Progenitor cell of endocrine pancreas (in vitro differentiated cells): ENCODE results near the gene CHTF18. TPM values are rescaled to one million over a fixed set of nuclear protein-coding genes. Genes with fewer than 3 reads are reported as not detected.
"Not testable (repeated sequence)": the region's sequence is repeated elsewhere in the genome, so short reads cannot be mapped to it uniquely, and the experiment has no call there.

Experiments
- DNase-seq: peaks from one replicate; pipeline ENCODE4 v3.0.0; 2021; ENCODE audit warnings: low spot score; ENCODE audit not compliant: unreplicated experiment
- H3K27ac Mint-ChIP-seq: 2 replicates; pipeline ENCODE4 v1.8.0; 2021; ENCODE audit warnings: mild to moderate bottlenecking, moderate library complexity, mixed read lengths
- H3K27me3 Mint-ChIP-seq: 2 replicates; pipeline ENCODE4 v1.8.0; 2021; ENCODE audit warnings: mixed read lengths
- H3K36me3 Mint-ChIP-seq: 2 replicates; pipeline ENCODE4 v1.8.0; 2022; ENCODE audit warnings: mixed read lengths; ENCODE audit not compliant: insufficient read depth
- H3K4me1 Mint-ChIP-seq: 2 replicates; pipeline ENCODE4 v1.8.0; 2021; ENCODE audit warnings: low read depth, mixed read lengths
- H3K4me3 Mint-ChIP-seq: 2 replicates; pipeline ENCODE4 v1.8.0; 2021; ENCODE audit warnings: low read depth, mild to moderate bottlenecking, moderate library complexity, mixed read lengths
- H3K9me3 Mint-ChIP-seq: 2 replicates; pipeline ENCODE4 v1.8.0; 2021; ENCODE audit warnings: low read depth, mixed read lengths
- total RNA-seq: library from RNA; stranded (reverse); gene quantifications from 2 replicates; pipeline ENCODE4 v1.2.1, GENCODE V29; 2021
- TF ChIP-seq, protein P1 (sequence below): fragments of 200-600 bp; sonication (generic); IDR thresholded peaks from one replicate; pipeline ENCODE4 v1.5.0; 2021; ENCODE audit warnings: antibody characterized with exemption, mild to moderate bottlenecking; ENCODE audit not compliant: unreplicated experiment

The CHTF18 gene
- total RNA-seq, 1 donor from 2014 or later: 99.3 TPM

GRCh38 chr16:741986-742629 lies 46.3 kb upstream of the CHTF18 start:
- Mint-ChIP-seq H3K4me1 (peaks cover 3% of the 10 kb centered on the region), H3K27me3 (no peaks in the 10 kb centered on the region), H3K36me3 (peaks cover 2% of the 10 kb centered on the region), H3K4me3 (peak overlapping the region; percentile 80), H3K27ac (no peak overlapping the region), H3K9me3 (no peaks in the 10 kb centered on the region)
- TF ChIP-seq, protein P1, sequence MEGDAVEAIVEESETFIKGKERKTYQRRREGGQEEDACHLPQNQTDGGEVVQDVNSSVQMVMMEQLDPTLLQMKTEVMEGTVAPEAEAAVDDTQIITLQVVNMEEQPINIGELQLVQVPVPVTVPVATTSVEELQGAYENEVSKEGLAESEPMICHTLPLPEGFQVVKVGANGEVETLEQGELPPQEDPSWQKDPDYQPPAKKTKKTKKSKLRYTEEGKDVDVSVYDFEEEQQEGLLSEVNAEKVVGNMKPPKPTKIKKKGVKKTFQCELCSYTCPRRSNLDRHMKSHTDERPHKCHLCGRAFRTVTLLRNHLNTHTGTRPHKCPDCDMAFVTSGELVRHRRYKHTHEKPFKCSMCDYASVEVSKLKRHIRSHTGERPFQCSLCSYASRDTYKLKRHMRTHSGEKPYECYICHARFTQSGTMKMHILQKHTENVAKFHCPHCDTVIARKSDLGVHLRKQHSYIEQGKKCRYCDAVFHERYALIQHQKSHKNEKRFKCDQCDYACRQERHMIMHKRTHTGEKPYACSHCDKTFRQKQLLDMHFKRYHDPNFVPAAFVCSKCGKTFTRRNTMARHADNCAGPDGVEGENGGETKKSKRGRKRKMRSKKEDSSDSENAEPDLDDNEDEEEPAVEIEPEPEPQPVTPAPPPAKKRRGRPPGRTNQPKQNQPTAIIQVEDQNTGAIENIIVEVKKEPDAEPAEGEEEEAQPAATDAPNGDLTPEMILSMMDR: no peak
- no peak for DNase-seq

DNA sequence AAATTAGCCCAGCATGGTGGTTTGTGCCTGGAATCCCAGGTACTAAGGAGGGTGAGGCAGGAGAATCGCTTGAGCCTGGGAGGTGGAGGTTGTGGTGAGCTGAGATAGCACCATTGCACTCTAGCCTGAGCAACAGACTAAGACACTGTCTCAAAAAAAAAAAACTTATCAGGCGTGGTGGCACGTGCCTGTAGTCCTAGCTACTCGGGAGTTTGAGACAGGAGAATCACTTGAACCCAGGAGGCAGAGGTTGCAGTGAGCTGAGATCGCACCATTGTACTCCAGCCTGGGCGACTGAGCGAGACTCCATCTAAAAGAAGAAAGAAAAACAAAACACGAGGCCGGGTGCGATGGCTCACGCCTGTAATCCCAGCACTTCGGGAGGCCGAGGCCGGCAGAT lies 45.5 kb upstream of the CHTF18 start:
- not testable (repeated sequence) for H3K4me3 Mint-ChIP-seq, H3K27me3 Mint-ChIP-seq, H3K36me3 Mint-ChIP-seq, DNase-seq, H3K9me3 Mint-ChIP-seq, H3K4me1 Mint-ChIP-seq
- H3K27ac Mint-ChIP-seq: peak overlapping the region; percentile 33

DNA sequence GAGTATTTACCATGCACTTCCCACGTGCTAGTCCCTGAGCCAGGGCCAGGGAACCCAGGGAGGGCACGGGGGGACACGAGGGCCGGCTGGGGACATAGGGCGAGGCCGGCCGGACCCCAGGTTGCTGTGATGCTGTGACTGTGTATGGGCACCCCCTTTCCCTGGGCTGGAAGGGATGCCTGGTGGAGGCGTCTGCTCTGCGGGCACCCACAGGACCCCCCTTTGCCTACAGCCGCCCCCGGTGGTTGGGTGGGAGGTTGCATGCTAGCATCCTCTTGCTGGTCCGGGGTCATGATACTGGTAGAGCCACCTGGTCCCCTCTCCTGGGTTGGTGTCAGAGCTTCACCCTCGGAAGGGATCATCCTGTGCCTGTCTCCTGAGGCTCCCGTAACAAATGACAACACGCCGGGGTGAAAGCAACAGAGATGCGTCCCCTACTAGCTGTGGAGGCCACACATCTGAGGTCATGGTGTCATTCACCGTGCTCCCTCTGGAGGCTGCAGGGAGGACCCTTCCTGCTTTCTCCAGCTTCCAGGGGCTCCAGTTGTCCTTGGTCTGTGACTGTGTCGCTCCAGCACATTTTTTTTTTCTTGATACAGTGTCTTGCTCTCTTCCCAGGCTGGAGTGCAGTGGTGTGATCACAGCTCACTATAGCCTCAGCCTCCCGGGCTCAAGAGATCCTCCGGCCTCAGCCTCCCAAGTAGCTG lies 44.5 kb upstream of the CHTF18 start:
- no peaks in the 10 kb centered on the region for H3K36me3 Mint-ChIP-seq
- no peak for DNase-seq
- H3K4me3 Mint-ChIP-seq: no peak overlapping the region
- peaks cover 3% of the 10 kb centered on the region for H3K4me1 Mint-ChIP-seq
- H3K27ac Mint-ChIP-seq: no peak overlapping the region
- H3K9me3 Mint-ChIP-seq: no peaks in the 10 kb centered on the region
- TF ChIP-seq, protein P1: peak; percentile 33
- no peaks in the 10 kb centered on the region for H3K27me3 Mint-ChIP-seq

DNA sequence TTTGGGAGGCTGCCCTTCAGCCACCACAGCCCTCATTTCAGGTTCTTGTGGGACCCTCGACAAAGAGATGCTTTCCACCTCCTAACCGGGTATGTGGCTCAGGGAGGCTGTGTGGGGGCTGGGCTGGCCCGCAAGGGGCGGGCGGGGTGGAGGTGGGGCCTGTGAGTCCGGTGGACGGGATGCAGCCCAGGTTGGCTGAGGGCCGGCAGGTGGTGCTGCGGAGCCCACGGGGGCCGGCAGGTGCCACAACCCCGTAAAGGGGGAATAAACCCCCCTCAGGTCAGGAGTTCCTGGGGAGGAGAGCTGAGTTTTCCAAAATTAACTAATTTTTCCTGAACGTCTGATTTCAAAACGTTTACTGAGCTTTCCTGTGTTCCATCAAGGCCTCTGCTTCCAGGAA lies 42.7 kb upstream of the CHTF18 start:
- no peaks in the 10 kb centered on the region for H3K4me1 Mint-ChIP-seq
- peaks cover 5% of the 10 kb centered on the region for H3K27me3 Mint-ChIP-seq
- H3K27ac Mint-ChIP-seq: no peak overlapping the region
- H3K4me3 Mint-ChIP-seq: no peak overlapping the region
- no peaks in the 10 kb centered on the region for H3K9me3 Mint-ChIP-seq
- DNase-seq: peak; percentile 53
- TF ChIP-seq, protein P1: peak; percentile 77
- H3K36me3 Mint-ChIP-seq: no peaks in the 10 kb centered on the region

DNA sequence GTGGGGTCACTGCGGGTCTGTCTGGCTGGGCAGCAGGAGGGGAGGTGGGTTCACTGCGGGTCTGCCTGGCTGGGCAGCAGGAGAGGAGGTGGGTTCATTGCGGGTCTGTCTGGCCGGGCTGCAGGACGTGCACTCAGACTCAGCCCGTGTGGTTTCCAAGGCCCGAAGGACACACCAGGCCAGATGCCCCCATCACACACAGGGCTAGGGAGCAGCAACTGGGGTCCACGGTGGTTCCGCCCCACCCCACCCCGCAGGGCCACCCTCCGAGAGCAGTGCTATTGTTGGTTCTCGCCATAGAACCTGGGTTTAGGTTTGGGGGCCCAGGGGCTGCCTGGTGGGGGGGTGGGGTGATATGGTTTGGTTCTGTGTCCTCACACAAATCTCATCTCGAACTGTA lies 41.8 kb upstream of the CHTF18 start:
- Mint-ChIP-seq H3K27me3 (peaks cover 14% of the 10 kb centered on the region), H3K4me1 (peaks cover 5% of the 10 kb centered on the region), H3K4me3 (no peak overlapping the region), H3K36me3 (no peaks in the 10 kb centered on the region), H3K9me3 (no peaks in the 10 kb centered on the region), H3K27ac (no peak overlapping the region)
- TF ChIP-seq, protein P1: no peak
- no peak for DNase-seq
